ENCODE data around the gene C2orf92. TPM values are rescaled to one million over a fixed set of nuclear protein-coding genes. Genes with fewer than 3 reads are reported as not detected.

The C2orf92 gene
- polyA plus RNA-seq, 3 donors from 2014 or later: 0.37 TPM; not detected in 2

DNA sequence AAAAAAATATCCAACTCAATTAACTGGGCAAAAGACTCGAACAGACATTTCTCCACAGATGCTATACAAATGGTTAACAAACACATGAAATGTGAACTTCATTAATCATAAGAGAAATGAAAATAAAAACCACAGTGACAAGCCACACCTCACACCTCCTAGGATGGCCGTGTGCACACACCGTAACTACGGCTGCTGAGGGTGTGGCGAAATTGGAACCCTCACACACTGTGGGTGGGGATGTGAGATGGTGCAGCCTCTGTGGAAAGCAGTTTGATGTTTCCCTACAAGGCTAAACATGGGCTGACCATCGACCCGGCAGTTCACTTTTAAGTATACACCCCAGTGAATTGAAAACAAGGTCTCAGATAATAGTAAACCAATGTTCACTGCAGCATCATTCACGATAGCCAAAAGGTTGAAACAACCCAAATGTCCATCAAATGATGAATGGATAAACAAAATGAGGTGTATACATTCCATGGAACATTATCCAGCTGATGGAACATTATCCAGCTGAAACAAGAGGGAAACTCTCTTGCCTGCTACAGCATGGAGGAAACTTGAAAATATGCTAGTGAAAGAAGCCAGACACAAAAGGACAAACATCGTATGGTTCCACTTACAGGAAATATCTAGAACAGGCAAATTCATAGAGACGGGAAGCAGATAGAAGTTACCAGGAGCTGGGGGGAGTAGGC, 76.1 kb downstream of the C2orf92 start:
- peak overlapping the region; percentile 82 to 94 (median 91) for H3K27ac Mint-ChIP-seq
- peak; percentile 80 to 84 (median 82) for DNase-seq
- peaks cover 11 to 26% (median 15%) of the 10 kb centered on the region in 3 donors for H3K27me3 Mint-ChIP-seq (ENCODE audit: low read depth in 3 of 3)
- H3K36me3 Mint-ChIP-seq: peaks cover 12 to 21% (median 16%) of the 10 kb centered on the region in 3 donors
- peaks cover 82 to 83% of the 10 kb centered on the region in 2 donors for H3K4me1 Mint-ChIP-seq
- H3K9me3 Mint-ChIP-seq: no peaks in the 10 kb centered on the region
- H3K4me3 Mint-ChIP-seq: peak overlapping the region; percentile 52 to 78 (median 66)

DNA sequence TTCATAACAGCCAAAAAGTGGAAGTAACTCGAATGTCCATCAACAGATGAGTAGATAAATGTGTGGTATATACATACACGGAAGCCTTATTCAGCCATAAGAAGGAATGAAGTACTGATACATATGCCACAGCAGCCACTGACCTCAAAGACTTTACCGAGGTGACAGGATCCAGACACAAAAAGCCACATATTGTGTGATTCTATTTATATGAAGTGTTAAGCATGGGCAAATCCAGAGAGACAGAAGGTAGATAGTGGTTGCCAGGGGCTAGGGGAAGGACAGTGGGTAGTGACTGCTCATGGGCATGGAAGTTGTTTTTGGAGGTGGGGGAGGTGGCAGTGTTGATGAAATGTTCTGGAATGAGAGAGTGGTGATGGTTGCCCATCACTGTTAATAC, 77.8 kb downstream of the C2orf92 start:
- Mint-ChIP-seq H3K36me3 (peaks cover 6 to 9% (median 6%) of the 10 kb centered on the region in 3 donors), H3K27me3 (ENCODE audit: low read depth in 3 of 3) (peaks cover 10 to 15% (median 10%) of the 10 kb centered on the region in 3 donors), H3K9me3 (no peaks in the 10 kb centered on the region), H3K27ac (peak overlapping the region; percentile 82 to 94 (median 90)), H3K4me3 (peak overlapping the region; percentile 56 to 81 (median 72)), H3K4me1 (peaks cover 72 to 82% of the 10 kb centered on the region in 2 donors)
- peak; percentile 78 to 81 (median 79) for DNase-seq

DNA sequence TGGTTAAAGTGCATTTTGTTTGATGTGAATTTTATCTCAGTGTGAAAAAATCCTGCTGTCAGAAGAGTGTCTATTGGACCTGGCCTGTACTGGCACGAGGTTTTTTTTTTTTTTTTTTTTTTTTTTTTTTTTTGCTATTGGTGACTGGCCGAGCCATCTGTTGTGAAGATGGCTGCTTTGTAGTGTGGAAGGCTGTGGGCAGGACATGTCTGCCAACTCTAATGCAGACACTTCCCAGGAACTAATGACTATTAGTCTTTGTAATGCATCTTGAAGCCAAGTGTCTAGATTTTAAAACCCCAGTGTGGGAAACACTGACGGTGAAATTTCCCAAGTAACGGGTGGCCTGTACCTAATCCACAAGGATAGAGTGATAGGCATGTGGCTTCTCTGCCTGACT, 78.2 kb downstream of the C2orf92 start:
- no peaks in the 10 kb centered on the region for H3K9me3 Mint-ChIP-seq
- H3K36me3 Mint-ChIP-seq: peaks cover 3 to 9% (median 6%) of the 10 kb centered on the region in 3 donors
- H3K27ac Mint-ChIP-seq: peak overlapping the region; percentile 82 to 95 (median 90)
- DNase-seq: no peak
- H3K4me3 Mint-ChIP-seq: peak overlapping the region; percentile 56 to 81 (median 72)
- H3K4me1 Mint-ChIP-seq: peaks cover 68 to 79% of the 10 kb centered on the region in 2 donors
- H3K27me3 Mint-ChIP-seq (ENCODE audit: low read depth in 3 of 3): peaks cover 8 to 15% (median 10%) of the 10 kb centered on the region in 3 donors

DNA sequence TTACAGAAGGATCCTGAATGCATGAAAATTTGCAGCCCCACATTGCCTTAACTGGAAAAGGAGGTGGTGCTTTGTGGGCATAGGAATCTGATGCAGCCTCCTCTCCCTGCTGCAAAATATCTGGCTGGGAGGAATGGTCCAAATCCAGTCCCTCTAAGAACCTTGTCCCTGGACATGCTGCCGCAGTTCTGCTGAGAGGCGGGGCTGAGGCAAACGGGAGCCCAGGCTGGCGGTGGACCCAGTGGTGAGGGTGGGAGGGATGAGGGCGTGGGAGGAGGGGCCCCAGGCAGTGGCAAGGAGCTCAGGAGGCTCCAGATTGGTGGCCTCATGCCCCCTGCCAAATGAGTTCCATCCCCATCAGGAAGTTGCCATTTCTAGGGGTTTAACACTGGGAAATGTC, 80.1 kb downstream of the C2orf92 start:
- peaks cover 0 to 3% (median 0%) of the 10 kb centered on the region in 3 donors for H3K36me3 Mint-ChIP-seq
- peaks cover 49 to 61% of the 10 kb centered on the region in 2 donors for H3K4me1 Mint-ChIP-seq
- peaks cover 7 to 13% (median 10%) of the 10 kb centered on the region in 3 donors for H3K27me3 Mint-ChIP-seq (ENCODE audit: low read depth in 3 of 3)
- no peak for DNase-seq
- no peaks in the 10 kb centered on the region for H3K9me3 Mint-ChIP-seq
- H3K4me3 Mint-ChIP-seq: no peak overlapping the region
- no peak overlapping the region for H3K27ac Mint-ChIP-seq

DNA sequence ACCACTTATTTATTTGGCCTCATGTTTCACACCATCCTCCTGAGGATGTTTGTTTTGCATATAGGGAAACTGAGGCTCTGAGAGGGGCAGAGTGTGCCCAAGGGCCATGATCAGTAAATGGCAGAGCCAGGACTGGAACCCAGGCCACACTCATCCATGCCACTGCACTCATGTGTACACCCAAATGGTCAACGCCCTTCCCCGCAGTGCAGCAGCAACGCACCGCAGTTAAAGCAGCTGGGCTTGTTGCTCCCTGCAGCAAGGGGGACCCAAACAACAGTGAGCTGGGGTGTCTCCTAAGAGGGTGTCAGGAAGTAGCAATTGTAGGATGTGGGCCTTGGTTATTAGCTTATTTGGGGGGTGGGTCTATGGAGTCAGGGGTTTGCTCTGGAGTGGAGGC, 80.5 kb downstream of the C2orf92 start:
- H3K27ac Mint-ChIP-seq: peak overlapping the region in 1 of 6 donors; percentile 6
- DNase-seq: no peak
- H3K36me3 Mint-ChIP-seq: peaks cover 0 to 3% (median 0%) of the 10 kb centered on the region in 3 donors
- H3K27me3 Mint-ChIP-seq (ENCODE audit: low read depth in 3 of 3): peaks cover 7 to 13% (median 10%) of the 10 kb centered on the region in 3 donors
- H3K9me3 Mint-ChIP-seq: no peaks in the 10 kb centered on the region
- peaks cover 46 to 56% of the 10 kb centered on the region in 2 donors for H3K4me1 Mint-ChIP-seq
- no peak overlapping the region for H3K4me3 Mint-ChIP-seq

DNA sequence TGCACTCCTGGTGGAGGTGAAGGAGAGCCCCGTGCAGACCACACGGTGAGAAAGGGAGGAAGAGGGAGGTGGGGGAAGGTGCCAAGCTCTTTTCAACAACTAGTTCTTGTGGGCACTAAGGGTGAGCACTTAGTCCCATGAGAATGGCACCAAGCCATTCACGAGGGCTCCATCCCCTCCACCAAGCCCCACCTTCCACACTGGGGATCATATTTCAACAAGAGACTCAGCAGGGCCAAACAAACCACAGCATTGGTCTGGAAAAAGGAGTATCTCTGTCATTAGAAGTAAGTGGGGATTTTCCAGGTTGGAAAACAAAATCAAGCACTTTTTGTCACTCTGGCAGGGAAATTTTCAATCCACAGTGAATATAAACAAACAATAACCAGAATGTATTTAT, 82.2 kb downstream of the C2orf92 start:
- Mint-ChIP-seq H3K9me3 (no peaks in the 10 kb centered on the region), H3K4me1 (peaks cover 30 to 43% of the 10 kb centered on the region in 2 donors), H3K36me3 (peaks cover 4 to 7% (median 4%) of the 10 kb centered on the region in 3 donors), H3K27ac (peak overlapping the region in 3 of 6 donors; percentile 48 to 80 (median 61)), H3K27me3 (ENCODE audit: low read depth in 3 of 3) (peaks cover 7 to 11% (median 10%) of the 10 kb centered on the region in 3 donors), H3K4me3 (no peak overlapping the region)
- no peak for DNase-seq

Other genes with a start within 250 kb of the C2orf92 start
- gene ANKRD36B, start 79.8 kb upstream of the C2orf92 start, polyA plus RNA-seq: 10 to 100 TPM in 1 of 3 donors, 1 to 10 TPM in 2; 5.5 to 22.7 (median 6.7) TPM
- gene COX5B, start 23.7 kb upstream of the C2orf92 start, polyA plus RNA-seq: 100 to 1,000 TPM; 326 to 501 (median 349) TPM
- 10 to 100 TPM; 15.3 to 19.3 (median 17.3) TPM for gene ACTR1B, start 5.7 kb upstream of the C2orf92 start, polyA plus RNA-seq
- gene ZAP70, start 43.9 kb downstream of the C2orf92 start, polyA plus RNA-seq: 100 to 1,000 TPM; 219 to 329 (median 246) TPM